HEK293T (cell line): ENCODE measurements around the gene ZIC1.

Source experiments
- CTCF ChIA-PET: fragments of 350-600 bp; formaldehyde crosslinking; extraction: SDS; loops from one replicate; lab custom pipeline; 2021; ENCODE audit warnings: antibody characterized with exemption, inconsistent platforms; lab: Yijun Ruan, JAX
- POLR2A ChIA-PET: fragments of 350-600 bp; formaldehyde crosslinking; extraction: SDS; loops from one replicate; lab custom pipeline; 2020; ENCODE audit warnings: antibody characterized with exemption, inconsistent platforms; lab: Yijun Ruan, JAX
- DNase-seq: peaks from one replicate; pipeline ENCODE4 v3.0.0; 2012; ENCODE audit warnings: mixed read lengths; ENCODE audit errors: extremely low spot score
- ARNT ChIP-seq: fragments of 450-650 bp; IDR thresholded peaks from 2 replicates; pipeline ENCODE4 v1.6.1; 2017; ENCODE audit warnings: mild to moderate bottlenecking
- BHLHE40 ChIP-seq: fragments of 450-650 bp; IDR thresholded peaks from 2 replicates; pipeline ENCODE4 v1.6.1; 2016; ENCODE audit warnings: mild to moderate bottlenecking, moderate library complexity, borderline replicate concordance
- CTBP1 ChIP-seq: fragments of 450-650 bp; IDR thresholded peaks from 2 replicates; pipeline ENCODE4 v1.6.1; 2016; ENCODE audit warnings: borderline replicate concordance
- ELF4 ChIP-seq: fragments of 450-650 bp; IDR thresholded peaks from 2 replicates; pipeline ENCODE4 v1.6.1; 2017; ENCODE audit warnings: antibody characterized with exemption
- FOXA1 ChIP-seq: fragments of 450-650 bp; IDR thresholded peaks from 2 replicates; pipeline ENCODE4 v1.6.1; 2016; ENCODE audit warnings: mild to moderate bottlenecking
- FOXK2 ChIP-seq: fragments of 450-650 bp; IDR thresholded peaks from 2 replicates; pipeline ENCODE4 v1.6.1; 2016; ENCODE audit warnings: mild to moderate bottlenecking
- FOXM1 ChIP-seq: fragments of 450-650 bp; IDR thresholded peaks from 2 replicates; pipeline ENCODE4 v1.6.1; 2017; ENCODE audit warnings: mild to moderate bottlenecking, borderline replicate concordance
- HDGF ChIP-seq: fragments of 450-650 bp; IDR thresholded peaks from 2 replicates; pipeline ENCODE4 v1.6.1; 2017; ENCODE audit warnings: antibody characterized with exemption, borderline replicate concordance
- L3MBTL2 ChIP-seq: fragments of 450-650 bp; conservative IDR thresholded peaks from 2 replicates; pipeline ENCODE4 v1.6.1; 2016; ENCODE audit warnings: mild to moderate bottlenecking
- LEF1 ChIP-seq: fragments of 450-650 bp; IDR thresholded peaks from 2 replicates; pipeline ENCODE4 v1.6.1; 2017; ENCODE audit warnings: mild to moderate bottlenecking, borderline replicate concordance
- NFRKB ChIP-seq: fragments of 450-650 bp; IDR thresholded peaks from 2 replicates; pipeline ENCODE4 v1.6.1; 2016; ENCODE audit warnings: mild to moderate bottlenecking, moderate library complexity
- SP1 ChIP-seq: fragments of 450-650 bp; IDR thresholded peaks from 2 replicates; pipeline ENCODE4 v1.6.1; 2017
- SUZ12 ChIP-seq: fragments of 450-650 bp; IDR thresholded peaks from 2 replicates; pipeline ENCODE4 v1.6.1; 2016; ENCODE audit warnings: mild to moderate bottlenecking
- TARDBP ChIP-seq: fragments of 450-650 bp; IDR thresholded peaks from 2 replicates; pipeline ENCODE4 v1.6.1; 2016
- ZNF384 ChIP-seq: fragments of 450-650 bp; IDR thresholded peaks from 2 replicates; pipeline ENCODE4 v1.6.1; 2016
- TF ChIP-seq, protein P1 (sequence below): fragments of 450-650 bp; IDR thresholded peaks from 2 replicates; pipeline ENCODE4 v1.6.1; 2016

The ZIC1 gene

DNA sequence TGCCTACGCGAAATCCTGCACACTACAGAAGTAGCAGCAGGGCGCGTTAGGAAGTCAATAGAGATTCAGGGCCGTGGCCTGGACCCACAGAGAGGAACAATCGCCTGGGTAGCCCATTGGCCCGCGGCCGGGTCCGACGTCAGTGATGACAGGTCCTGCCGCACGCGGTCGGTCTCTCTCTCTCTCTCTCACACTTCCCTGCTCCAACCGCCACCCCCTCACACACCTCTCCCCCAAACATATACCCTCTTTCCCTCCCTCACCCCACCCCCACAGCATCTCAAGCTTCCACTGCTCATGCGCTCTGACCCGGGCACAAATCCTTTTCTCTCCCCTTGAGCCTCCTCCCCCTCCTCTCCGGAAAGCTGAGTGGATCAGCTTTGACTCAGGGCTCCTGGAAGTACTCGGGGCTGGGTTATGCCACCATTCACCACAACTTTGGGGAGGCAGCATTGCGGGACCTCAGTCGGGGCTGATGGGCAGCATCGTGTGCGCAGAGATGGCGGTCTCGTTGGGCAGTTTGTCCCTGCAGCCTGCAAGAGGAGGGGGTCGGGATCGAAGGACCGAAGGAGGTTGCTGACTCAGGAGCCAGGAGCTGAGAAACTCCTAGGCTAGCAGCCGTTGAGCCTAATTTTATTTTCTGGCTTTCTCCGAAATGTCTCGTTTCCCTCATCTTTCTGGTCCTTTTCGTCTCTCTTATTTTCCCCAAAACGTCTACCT lies 11.8 kb upstream of the ZIC1 start:
- no peak for TF ChIP-seq ZNF384
- no peak for TF ChIP-seq HDGF
- TF ChIP-seq SP1: no peak
- no peak for TF ChIP-seq FOXM1
- no peak for TF ChIP-seq SUZ12
- no peak for TF ChIP-seq ELF4
- no peak for TF ChIP-seq BHLHE40
- TF ChIP-seq ARNT: no peak
- TF ChIP-seq CTBP1: no peak
- no peak for TF ChIP-seq FOXK2
- TF ChIP-seq L3MBTL2: no peak
- TF ChIP-seq LEF1: no peak
- no peak for TF ChIP-seq NFRKB
- DNase-seq: no peak
- ChIA-PET POLR2A (no interaction called here), CTCF (no interaction called here)

GRCh38 chr3:147397875-147398812 lies 11.0 kb upstream of the ZIC1 start:
- ChIA-PET CTCF (no interaction called here), POLR2A (no interaction called here)

DNA sequence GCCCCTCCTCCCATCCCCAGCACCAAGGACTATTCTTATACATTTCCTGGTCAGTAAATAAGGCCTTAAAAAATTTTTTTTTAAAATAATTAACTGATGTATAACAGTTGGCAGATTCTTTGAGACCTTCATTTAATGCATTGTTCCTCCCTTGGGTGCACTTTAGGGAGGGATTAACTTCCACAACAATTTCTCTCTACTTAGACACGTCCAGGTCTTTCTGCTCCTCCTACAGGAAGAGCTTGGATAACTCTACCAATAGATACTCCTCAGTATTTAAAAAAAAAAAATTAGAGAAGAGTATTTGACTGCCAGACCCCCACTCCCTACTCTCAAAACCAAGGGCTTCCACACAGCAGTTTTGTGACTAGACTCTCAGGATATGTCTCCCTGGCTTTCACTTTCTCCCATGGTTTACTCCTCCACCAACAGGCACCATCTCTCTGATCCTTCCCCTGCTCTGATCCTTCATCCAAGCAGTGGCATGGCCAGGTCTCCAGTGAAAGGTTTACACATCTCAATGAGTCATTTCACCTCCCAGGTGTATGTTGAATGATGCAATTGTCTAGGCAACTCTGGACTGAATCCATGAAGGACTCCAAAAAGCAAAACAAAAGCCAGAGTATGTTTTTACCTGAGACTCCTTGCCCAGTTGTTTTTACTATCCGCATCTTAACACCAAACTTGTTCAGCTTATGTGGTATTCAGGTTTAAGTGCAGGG lies 10.2 kb upstream of the ZIC1 start:
- CTCF ChIA-PET: no interaction called here
- POLR2A ChIA-PET: no interaction called here
- no peak for DNase-seq
- TF ChIP-seq L3MBTL2: no peak
- no peak for TF ChIP-seq FOXA1
- no peak for TF ChIP-seq SP1
- TF ChIP-seq, protein P1, sequence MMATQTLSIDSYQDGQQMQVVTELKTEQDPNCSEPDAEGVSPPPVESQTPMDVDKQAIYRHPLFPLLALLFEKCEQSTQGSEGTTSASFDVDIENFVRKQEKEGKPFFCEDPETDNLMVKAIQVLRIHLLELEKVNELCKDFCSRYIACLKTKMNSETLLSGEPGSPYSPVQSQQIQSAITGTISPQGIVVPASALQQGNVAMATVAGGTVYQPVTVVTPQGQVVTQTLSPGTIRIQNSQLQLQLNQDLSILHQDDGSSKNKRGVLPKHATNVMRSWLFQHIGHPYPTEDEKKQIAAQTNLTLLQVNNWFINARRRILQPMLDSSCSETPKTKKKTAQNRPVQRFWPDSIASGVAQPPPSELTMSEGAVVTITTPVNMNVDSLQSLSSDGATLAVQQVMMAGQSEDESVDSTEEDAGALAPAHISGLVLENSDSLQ: no peak
- no peak for TF ChIP-seq FOXK2
- no peak for TF ChIP-seq ARNT
- TF ChIP-seq BHLHE40: no peak
- TF ChIP-seq NFRKB: no peak
- TF ChIP-seq SUZ12: no peak
- TF ChIP-seq ZNF384: no peak
- TF ChIP-seq HDGF: no peak
- TF ChIP-seq LEF1: no peak
- no peak for TF ChIP-seq ELF4
- no peak for TF ChIP-seq TARDBP
- no peak for TF ChIP-seq FOXM1
- TF ChIP-seq CTBP1: no peak

More at GRCh38 chr3:147397875-147398812, 11.0 kb upstream of the ZIC1 start:
- DNase-seq: no peak
- no peak for TF ChIP-seq ARNT

DNA sequence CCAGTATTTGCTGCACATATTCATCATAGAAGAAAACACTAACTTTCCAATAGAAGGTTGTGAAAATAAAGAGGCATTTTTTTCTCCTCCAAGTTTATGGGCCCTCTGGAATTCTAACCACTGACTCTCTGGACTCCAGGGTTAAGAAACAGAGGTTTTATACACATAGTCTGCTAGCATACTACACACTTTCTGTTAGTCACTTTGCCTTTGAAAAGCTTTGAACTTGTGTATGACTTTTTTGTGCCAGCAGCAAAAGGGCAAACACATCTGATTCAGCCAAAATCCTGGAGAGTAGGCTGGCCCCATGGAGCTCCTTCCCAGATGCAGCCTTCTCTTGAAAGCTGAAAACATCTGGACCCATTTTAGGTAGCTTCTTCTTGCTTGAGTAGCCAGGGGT lies 9.1 kb upstream of the ZIC1 start:
- no peak for DNase-seq
- TF ChIP-seq FOXK2 (no peak), HDGF (no peak), ELF4 (no peak), SUZ12 (no peak), ARNT (no peak)
- TF ChIP-seq, protein P1: no peak
- ChIA-PET CTCF (no interaction called here), POLR2A (no interaction called here)

- no peak for DNase-seq
- TF ChIP-seq CTBP1: no peak
- TF ChIP-seq HDGF: no peak
- TF ChIP-seq ZNF384: no peak
- no peak for TF ChIP-seq ELF4
- TF ChIP-seq NFRKB: no peak
- no peak for TF ChIP-seq TARDBP
- no peak for TF ChIP-seq SUZ12
- TF ChIP-seq ARNT: no peak
- TF ChIP-seq FOXM1: no peak
- TF ChIP-seq FOXA1: no peak
- no peak for TF ChIP-seq L3MBTL2
- TF ChIP-seq FOXK2: no peak
- TF ChIP-seq LEF1: no peak
- no peak for TF ChIP-seq BHLHE40
- TF ChIP-seq, protein P1: no peak
- TF ChIP-seq SP1: no peak
- ChIA-PET POLR2A (no interaction called here), CTCF (no interaction called here)
Measured at GRCh38 chr3:147400999-147401398, 8.2 kb upstream of the ZIC1 start.

DNA sequence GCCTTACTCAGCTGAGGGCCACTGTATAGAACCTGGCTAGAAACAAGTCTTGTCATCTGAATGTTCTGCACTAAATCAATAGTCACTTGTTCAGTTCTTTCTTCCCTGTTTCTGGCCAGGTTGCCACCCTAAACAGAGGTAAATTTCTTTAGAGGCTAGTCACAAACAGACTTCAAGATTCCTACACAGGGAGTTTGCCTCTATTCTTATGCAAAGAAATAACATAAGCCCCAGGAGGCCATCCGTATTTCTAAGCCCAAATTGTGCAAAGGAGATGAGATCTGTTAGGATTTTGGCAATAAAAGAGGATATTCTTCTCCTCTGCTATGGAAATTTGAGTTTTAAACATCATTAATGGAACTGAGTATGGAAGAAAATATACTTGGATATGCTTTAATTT lies 7.7 kb upstream of the ZIC1 start:
- TF ChIP-seq ELF4: no peak
- TF ChIP-seq, protein P1: no peak
- no peak for TF ChIP-seq ZNF384
- no peak for TF ChIP-seq FOXK2
- TF ChIP-seq ARNT: no peak
- no peak for TF ChIP-seq FOXA1
- TF ChIP-seq SUZ12: no peak
- TF ChIP-seq FOXM1: no peak
- TF ChIP-seq L3MBTL2: no peak
- no peak for TF ChIP-seq LEF1
- no peak for TF ChIP-seq CTBP1
- no peak for TF ChIP-seq BHLHE40
- no peak for TF ChIP-seq NFRKB
- TF ChIP-seq HDGF: no peak
- no peak for TF ChIP-seq TARDBP
- no peak for TF ChIP-seq SP1
- ChIA-PET CTCF (no interaction called here), POLR2A (no interaction called here)
- no peak for DNase-seq
